ENCODE results near the gene LPAR1.

LPAR1 gene

DNA sequence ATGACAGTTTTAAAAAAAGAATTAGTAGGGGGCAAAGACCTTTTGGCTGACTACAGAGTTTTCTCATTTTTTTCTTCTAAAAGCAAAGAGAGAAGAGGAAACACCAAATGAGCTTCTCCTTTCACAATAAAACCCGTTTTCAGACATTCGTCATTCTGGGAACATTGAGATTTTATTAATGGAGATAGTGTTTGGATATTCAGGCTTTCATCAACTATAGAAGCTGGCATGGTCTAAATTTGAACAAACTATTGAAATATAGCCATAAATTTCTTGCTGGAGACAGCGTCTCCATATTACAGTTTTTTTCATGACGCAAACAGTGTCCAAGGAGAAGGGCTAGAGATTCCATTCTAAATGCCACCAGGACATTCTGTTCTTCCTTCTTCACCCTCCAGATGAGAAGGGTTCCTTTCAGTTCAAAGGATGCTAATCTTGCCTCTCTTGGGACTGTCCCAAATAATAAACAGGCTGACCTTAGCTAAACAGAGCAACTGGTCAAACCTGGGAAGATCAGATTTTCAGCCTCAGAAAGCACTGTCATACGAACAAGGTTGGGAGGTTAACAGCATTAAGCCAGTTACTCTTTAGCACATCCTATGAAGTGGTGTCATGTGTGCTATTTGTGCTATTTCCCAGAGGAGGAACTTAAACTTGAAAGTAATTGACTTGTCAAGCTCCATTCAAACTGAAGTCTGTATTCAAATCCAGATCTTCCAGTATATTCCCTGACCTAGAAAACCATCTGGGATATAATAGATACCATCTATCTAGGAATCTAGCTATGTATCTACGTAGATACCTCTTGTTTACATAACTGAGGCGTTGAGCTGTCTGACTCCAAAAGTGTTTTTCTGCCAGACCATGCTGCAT, 125.6 kb downstream of the LPAR1 start:
- DNase-seq: no peak

DNA sequence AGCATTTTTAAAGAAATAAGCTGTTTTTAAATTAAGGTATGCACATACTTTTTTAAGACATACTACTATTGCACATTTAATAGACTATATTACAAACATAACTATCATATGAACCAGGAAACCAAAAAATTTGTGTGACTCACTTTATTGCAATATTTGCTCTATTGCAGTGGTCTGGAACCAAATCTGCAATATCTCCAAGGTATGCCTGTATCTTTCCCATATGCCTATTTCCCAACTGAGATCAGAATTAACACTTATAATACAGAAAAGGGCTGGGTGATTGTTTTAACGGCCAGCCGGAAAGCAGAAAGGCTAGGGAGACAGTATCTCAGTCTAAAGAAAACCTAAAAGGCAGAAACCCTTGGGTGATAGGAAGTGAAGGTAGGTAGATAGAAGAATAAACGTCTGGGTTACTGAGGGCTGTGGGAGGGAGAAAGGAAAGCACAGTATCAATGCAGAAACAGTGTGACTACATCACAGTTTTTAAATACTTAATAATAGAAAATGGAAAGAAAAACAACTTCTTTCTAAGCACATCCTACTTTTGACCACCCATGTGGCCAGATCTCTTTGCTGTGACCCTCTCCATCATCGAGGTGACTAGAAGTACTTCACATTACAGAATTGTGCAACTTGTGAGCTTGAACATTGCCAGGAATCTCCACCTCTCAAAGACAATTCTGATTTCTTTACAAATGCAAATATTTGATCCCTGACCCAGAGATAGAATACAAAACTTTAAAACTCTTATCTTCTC, 126.4 kb downstream of the LPAR1 start:
- DNase-seq: no peak

DNA sequence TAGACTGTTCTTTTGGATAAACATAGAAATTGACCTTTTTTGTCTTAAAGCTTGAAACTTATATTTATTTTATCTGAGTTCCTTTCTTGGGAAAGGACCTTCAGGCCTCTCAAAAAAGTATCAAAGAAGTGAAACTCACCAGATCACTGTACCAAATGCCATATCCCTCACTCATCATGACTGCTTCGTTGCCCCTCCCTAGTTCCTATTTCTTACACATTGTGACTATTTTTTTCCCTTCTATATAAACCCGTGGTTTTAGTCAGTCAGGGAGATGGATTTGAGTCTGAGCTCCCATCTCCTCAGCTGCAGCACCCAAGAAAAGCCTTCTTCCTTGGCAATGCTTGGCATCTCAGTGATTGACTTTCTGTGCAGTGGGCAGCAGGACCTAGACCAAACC, 129.4 kb downstream of the LPAR1 start:
- no peak for DNase-seq

DNA sequence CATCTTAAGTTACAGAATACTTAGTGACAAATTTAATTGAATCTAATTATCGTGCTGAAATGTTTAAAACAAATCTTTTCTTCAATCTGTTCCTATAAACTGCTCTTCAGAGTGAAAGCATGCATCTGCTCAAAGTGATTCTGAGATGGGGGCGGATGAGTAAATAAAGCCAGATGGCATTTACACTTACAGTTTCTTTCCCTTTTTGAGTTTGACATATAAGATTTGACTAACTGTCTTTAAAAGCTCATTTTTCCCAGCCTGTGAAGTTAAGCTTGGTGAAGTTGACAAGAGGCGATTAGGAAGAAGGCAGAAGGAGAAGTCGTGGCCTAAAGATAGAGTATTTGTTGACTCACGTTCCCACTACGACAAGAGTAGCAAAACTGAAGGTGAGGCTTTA, 137.4 kb downstream of the LPAR1 start:
- DNase-seq: no peak

DNA sequence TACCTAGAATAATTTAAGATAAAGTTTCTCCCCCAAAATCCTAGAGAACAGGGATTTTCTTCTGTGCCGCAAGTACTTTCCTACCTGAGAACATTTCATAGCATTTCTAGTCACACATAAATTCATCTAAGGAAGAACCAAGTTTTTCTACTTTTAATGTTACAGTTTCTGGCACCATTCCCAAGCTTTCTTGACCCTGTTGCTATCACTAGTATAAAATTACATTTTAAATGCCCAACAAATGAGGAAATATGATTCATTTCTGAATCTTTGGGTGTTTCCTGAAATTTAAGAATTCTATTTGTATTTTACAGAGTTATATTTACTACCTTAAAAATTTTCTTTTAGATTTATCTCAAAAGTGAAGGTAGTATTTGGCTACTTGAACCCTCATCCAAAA, 137.8 kb downstream of the LPAR1 start:
- DNase-seq: no peak

DNA sequence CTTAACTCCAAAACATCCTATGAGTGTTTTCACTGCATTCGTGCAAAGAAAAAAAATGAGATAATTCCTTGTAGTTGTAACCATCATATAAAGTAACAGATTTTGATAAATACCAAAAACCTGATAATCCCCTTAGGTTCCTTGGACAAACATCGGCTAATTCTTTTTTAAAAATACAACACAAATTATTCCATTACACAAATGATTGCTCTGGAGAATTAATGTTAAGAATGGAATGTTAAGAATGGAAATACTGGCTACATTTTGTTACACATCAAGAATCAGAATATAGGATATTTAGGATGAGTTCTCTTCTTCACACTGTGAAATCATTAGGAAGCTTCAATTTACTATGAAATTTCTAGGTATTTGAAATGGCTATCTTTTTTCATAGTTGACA, 139.4 kb downstream of the LPAR1 start:
- DNase-seq: no peak

DNA sequence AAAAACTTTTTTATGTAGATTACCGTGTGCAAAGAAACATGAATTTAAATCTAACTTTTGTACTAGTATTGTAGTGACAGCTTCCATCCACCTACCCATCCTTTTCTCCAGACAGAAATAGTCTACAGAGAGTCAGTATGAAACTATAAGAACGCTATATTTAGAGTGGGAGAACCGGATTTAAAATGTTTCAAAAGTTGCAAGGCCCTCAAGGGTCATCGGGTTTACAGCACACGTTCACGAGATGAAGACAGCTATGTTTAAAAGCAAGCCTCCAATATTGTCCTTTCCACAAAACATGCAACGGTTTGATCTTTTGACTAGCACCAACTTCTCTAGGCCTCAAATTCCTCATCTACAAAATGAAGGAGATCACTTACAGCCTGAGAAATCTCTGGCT, 139.9 kb downstream of the LPAR1 start:
- DNase-seq: no peak

DNA sequence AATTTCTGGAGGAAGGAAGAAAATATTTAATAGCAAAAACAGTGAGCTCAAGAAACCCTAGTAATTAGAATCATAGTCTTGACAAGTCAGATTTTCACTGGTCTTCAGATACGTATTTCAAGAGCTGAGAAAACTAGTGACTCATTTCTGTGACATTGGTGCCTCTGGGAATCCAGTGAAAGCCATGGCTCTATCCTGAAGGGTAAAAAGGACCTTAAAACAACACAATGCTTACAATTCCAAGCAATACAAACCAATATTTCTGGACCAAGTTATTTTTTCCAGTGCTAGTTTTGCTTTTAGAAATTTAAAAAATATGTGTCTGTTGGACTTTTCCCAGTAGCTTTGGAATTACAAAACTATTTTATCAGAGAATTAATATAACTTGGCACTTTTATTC, 140.3 kb downstream of the LPAR1 start:
- no peak for DNase-seq

DNA sequence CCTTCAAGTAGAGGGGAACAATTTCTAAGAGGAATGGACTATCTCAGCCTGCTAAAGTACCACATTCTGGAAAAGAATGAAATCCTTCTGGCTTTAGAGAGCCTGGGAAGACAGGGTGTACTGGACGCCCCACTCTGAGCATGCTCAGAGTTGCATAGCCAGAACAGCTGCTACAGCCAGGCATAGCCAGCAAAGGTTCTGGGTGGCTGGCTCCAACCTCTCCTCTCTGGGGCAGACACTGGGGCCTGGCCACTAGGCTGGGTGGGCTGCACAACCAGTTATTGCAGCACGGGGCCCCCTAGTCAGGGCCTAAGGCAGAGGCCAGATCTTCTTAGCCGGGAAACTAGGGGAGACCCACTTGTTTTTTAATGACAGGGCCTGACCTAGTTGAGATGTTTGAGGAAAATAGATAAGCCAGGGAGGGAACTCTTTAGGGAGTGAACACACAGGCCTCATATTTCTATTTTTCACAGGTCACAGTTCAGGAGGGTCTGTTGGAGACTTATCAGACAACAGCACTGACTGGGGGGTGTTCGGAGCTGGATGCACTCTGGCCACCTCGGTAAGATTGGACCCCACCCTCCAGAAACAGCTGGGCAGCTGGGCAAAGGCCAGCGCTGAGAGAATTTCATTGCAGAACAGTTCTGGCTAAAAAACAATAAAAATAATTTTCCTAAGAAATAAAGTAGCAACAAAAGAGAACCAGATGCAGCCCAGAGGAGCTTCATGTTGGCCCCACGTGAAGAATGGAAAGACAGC, 142.9 kb downstream of the LPAR1 start:
- DNase-seq: no peak

DNA sequence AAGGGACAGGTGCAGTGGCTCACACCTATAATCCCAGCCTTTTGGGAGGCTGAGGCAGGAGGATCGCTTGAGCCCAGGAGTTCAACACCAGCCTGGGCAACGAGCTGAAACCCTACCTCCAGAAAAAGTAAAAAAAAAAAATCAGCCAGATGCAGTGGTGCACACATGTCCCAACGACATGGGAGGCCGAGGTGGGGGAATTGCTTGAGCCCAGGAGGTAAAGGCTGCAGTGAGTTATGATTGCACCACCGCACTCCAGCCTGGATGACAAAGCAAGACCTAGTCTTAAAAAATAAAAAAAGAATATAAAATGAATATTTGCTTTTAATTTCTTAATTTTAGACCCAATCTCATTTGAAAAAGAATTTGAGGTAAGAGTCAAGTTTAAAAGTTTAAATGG, 143.5 kb downstream of the LPAR1 start:
- DNase-seq: no peak

DNA sequence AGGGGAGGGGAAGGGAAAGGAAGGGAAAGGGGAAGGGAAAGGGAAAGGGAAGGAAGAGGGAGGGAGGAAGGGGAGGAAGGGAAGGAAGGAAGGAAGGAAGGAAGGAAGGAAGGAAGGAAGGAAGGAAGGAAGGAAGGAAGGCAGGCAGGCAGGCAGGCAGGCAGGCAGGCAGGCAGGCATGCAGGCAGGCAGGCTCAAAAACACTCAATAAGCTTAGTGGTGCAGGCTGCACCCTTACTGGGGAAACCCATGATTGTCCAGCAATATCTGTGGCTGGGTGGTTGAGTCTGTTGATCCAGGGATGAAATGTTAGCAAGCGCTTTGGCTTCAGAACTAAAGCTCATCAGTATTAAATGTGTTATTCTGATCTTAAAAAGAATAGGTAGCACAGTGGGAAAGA, 145.6 kb downstream of the LPAR1 start:
- no peak for DNase-seq

DNA sequence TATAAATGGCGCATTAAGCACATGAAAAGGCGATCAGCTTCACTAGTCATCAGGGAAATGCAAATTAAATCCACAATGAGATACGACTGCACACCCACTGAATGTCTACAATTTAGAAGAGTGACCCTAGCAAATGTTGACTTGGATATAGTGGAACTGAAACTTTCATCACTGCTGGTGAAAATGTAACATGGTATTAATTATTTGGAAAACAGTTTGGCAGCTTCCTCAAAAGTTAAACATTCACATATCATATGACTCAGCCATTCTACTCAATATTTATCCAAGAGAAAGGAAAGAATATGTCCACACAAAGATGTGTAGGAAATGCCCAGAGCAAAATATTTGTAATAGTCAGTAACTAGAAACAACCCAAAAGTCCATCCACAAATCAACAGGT, 146.5 kb downstream of the LPAR1 start:
- no peak for DNase-seq

DNA sequence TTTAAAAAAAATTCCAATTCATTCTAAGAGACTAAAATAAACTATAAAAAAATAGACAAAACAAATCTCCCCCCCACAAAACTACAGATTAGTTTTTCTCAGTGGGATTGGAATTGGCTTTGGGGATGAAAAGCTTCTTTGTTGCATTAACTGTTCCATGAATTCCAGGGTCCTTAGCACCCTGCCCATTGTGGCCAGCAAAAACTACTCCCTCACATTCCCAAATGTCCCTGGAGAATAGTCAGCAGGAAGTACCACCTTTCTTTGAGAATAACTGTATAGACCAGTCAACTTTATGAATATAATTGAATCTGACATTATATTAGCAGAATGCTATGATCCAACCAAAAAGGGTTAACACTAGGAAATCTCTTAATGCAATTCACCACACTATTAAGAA, 147.9 kb downstream of the LPAR1 start:
- no peak for DNase-seq

DNA sequence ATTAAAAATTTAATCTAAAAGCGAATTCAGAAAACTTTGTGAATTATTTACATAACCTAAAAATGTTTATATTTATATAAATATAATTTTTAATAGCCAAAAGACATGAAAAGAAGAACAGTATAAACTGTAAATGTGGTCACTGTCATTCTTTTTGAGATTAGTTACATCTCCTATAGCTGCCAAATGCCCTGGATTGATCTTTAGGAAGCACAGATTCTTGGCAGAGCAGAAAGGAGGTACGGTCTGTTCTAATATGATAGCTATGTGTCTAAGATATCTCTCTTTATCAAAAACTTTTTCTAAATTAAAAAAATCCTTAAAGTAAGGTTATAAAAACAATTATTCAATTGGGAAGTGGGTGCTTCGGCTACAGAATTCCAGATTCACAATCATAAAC, 151.0 kb downstream of the LPAR1 start:
- no peak for DNase-seq

DNA sequence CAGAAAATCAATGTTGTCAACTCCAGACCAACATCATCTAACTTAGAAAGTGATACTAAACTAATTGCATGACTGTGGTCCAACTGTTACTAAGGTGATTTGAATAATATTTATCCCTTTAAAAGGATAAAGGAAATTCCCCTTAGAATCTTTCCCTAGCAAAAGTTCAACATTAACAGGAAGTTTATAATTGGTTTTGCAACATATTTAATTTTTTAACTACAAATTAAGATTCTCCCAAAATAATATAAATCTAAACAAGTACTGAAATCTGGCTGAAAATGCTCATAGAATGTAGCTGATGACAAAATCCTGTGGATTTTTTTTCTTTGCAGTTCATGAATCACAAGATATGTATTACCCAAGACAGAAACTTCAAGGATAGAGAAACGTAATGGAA, 151.4 kb downstream of the LPAR1 start:
- DNase-seq: no peak

DNA sequence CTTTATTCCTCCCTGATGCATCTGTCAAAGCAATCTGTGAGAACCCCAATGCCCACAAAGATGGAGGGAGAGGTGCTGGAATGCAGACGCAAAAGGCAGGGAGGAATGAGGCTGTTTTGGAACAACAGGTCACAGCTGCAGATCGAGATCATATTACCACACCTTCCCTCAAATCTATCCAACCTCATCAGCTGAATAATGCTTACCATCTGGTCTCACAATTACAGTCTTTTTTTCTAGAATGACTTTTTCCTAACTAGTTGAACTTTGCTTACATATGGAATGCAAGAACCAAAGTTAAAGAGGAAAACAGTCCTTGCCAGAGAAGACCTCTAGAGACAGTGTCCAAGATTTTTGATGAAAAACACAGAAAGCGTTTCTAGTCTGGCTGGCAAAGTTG, 158.1 kb downstream of the LPAR1 start:
- DNase-seq: no peak

DNA sequence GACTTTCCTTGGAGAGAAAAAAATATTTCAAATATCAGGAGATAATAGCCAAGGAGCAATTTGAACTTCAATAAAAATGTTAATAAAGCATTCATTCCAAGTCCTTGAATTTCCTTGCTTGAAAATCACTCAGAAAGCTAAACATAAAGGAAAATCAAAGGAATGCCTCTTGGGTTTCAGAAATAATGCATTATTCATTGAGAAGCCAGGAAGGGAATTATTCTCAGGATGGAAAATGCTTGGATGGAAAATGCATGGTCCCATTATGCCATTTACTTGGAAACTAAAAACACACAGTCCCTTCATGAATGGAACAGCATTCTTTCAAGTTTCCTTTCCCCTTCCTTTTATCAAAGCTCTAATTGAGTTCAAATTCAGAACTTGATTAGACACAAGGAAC, 160.9 kb downstream of the LPAR1 start:
- DNase-seq: no peak

DNA sequence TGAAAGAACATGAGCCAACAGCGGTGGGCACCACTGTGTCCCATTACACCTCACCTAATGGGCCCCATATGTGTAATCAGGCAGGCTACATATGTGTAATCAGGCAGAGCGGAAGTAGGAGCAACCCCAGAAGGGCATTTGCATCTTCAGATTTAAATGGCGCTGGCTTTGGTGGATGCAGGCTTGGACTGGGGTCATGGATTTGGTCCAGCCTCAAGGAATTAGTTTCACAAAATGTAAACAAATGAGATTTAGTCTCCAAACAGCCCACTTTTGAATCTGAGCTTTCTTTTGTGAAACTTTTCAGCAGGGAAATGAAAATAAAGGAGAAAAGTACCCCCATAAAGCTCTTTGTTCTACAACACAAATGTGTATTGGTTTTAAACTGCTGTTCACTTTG, 161.3 kb downstream of the LPAR1 start:
- DNase-seq: no peak

DNA sequence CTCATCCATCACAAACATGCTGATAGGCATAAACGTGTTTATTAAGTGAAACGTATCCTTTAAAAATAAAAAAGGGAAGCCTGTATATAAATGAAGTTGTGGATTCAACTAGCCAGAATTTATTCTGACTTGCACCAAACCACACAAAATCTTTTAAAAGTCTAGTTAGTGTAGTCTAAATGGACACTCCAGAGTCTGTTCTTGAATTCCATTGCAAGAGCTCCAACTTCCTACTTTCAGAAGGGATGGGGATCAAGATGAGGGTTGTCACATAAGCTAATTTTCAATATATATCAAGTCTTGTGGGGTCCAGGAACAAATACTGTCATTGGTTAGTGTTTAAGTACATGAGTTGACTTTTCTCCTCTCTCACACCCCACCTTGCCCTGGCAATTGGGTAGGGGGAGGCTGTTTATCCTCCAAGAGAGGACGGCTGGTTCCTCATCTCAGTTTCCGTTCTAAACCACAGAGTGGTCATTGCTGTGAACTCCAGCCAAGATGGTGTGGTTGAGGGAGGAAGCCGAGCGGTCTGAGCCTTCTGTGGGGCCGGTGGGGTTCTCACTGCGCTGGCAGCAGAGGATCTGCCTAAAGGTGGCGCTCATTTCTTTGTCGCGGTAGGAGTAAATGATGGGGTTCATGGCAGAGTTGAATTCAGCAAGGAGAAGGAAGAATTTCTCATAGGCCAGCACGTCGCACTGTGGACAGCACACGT, 163.2 kb downstream of the LPAR1 start:
- DNase-seq: peak in 1 of 2 experiments; percentile 14

DNA sequence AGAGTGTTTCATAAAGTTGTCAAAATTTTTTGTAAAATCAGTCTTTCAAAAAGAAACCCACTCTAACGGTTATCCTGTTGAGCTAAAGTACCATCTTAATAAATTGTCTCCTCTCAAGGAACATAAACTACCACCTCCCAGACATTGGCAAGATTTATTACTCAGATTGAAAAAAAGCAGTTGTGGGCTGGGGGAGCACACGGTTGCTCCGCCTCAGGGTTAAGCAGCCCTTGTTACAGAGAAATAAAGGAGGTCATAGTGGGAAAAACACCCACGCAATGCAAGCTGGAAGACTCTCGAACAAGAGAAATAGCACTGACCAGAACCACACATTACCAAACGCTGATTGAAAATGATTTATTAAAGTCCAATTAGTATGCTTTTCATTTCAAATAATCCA, 165.3 kb downstream of the LPAR1 start:
- DNase-seq: no peak

DNA sequence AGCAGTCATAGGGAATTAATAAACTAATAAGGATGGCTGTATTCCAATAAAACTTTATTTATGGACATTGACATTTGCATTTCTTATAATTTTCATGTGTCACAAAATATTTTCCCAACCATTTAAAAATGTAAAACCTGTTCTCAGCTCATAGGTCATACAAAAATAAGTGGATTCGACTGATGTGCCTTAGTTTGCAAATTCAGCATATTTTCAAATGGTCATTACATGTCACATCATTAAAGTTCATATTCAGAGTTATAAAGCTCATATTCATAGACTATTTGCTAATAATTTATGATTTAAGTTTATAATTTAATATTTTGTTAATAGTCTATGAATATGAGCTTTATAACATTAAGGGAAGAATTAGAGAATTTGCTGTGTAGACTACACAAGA, 166.5 kb downstream of the LPAR1 start:
- DNase-seq: no peak

DNA sequence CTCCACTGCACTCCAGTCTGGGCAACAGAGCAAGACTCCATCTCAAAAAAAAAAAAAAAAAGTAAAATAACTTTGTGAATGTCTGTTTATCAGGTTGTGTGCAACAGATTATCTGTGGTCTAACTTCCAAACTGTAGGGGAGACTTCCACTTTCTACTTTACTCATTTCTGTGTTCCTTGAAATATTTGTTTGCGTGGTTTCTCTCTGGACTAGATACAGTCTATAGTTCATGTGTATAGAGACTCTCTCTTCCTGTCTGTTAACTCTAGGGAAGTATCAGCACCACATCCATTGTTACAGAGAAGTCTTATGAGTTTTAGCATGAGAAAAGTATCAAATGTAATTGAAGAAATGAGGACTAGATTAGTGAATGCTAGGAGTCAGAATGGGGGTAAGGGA, 168.3 kb downstream of the LPAR1 start:
- no peak for DNase-seq

DNA sequence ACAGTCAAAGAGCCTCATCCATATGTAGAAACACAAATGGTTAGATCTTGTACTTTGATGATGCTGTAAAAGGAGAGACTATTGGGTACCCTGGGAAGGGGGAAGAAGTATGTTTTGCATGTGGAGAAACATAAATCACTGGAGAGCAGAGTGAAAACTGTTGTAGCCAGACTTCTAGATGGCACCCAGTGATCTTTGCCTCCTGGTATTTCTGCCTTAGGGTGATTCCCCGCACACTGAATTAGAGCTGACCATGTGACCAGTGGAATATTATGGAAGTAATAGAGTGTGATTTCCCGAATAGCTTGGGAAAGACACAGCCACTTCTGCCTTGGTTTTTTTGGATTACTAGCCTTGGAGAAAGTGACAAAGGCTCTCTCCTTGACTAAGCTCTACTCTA, 174.3 kb downstream of the LPAR1 start:
- DNase-seq: no peak

Measured in activated T-cell treated with anti-CD3 and anti-CD28 coated beads, Interleukin-2, amount 50 U/mL, for 48 hours (primary cell).